B cell (primary cell): ENCODE results near the gene PGAP3. TPM values are rescaled to one million over a fixed set of nuclear protein-coding genes. Genes with fewer than 3 reads are reported as not detected.
A peak's percentile ranks its signal among the peaks of the same experiment; 100 is the strongest.

Experiments used
- ATAC-seq: fragments of 200-7000 bp; cut with Tn5 transposase; one replicate; pipeline ENCODE4 v1.10.0; 2021; ENCODE audit warnings: low read depth, mild to moderate bottlenecking, moderate number of reproducible peaks, moderate library complexity
- CTCF ChIA-PET: fragments of 350-600 bp; sonication (Branson Sonifier 250); formaldehyde crosslinking; loops from one replicate; lab custom pipeline; 2021; ENCODE audit warnings: antibody characterized with exemption, inconsistent platforms; lab: Charles Lee
- POLR2A ChIA-PET: fragments of 350-600 bp; sonication (Branson Sonifier 250); formaldehyde crosslinking; loops from one replicate; lab custom pipeline; 2021; ENCODE audit warnings: antibody characterized with exemption; lab: Charles Lee
- DNase-seq: peaks from one replicate; pipeline ENCODE4 v3.0.0; 2013
- H2AFZ ChIP-seq: 2 replicates; pipeline ENCODE4 v1.6.1; 2012; ENCODE audit warnings: mild to moderate bottlenecking, low read depth, low read length; ENCODE audit not compliant: insufficient read depth, poor library complexity, severe bottlenecking
- H3K27ac ChIP-seq, 2 donors: 1 replicate in 1 of 2; 2 replicates in 1 of 2; pipeline ENCODE4 v1.5.1; 2012 to 2013; ENCODE audit warnings: low read length in 2 of 2, mild to moderate bottlenecking in 2 of 2, moderate library complexity in 1 of 2
- H3K27me3 ChIP-seq, 4 experiments: fragments of 200-600 bp in 1 of 4; sonication (generic) in 1 of 4; replicated peaks in 1 of 4; 1 replicate in 2 of 4; 2 replicates in 2 of 4; pipeline versions ENCODE4 v1.6.1 to v1.7.0; 2013 to 2016; ENCODE audit warnings: low read length in 3 of 4, mild to moderate bottlenecking in 2 of 4, mixed read lengths in 1 of 4, moderate library complexity in 1 of 4; ENCODE audit not compliant: insufficient read depth in 4 of 4, control insufficient read depth in 3 of 4; ENCODE audit errors: control extremely low read depth in 1 of 4
- H3K36me3 ChIP-seq, 2 experiments: replicated peaks in 1 of 2; 1 replicate in 1 of 2; 2 replicates in 1 of 2; pipeline versions ENCODE4 v1.6.1 to v1.7.1; 2013; ENCODE audit warnings: low read length in 1 of 2; ENCODE audit not compliant: insufficient read depth in 2 of 2, control insufficient read depth in 1 of 2; ENCODE audit errors: control extremely low read depth in 1 of 2, extremely low read depth in 1 of 2
- H3K4me1 ChIP-seq, 2 donors: fragments of 200-600 bp in 1 of 2; sonication (generic) in 1 of 2; 1 replicate in 1 of 2; 2 replicates in 1 of 2; pipeline versions ENCODE4 v1.5.1 to v1.6.1; 2013 to 2017; ENCODE audit warnings: low read length in 2 of 2; ENCODE audit not compliant: control insufficient read depth in 2 of 2, insufficient read depth in 2 of 2
- H3K4me2 ChIP-seq: replicated peaks from 2 replicates; pipeline ENCODE3; 2012; ENCODE audit warnings: mild to moderate bottlenecking, low read depth, low read length; ENCODE audit not compliant: poor library complexity, severe bottlenecking
- H3K4me3 ChIP-seq, 5 experiments: fragments of 200-600 bp in 1 of 5; sonication (generic) in 1 of 5; 1 replicate in 3 of 5; 2 replicates in 2 of 5; pipeline versions ENCODE4 v1.5.1 to v1.7.0; 2011 to 2016; ENCODE audit warnings: low read length in 4 of 5, mild to moderate bottlenecking in 4 of 5, low read depth in 2 of 5, control low read depth in 1 of 5, moderate library complexity in 1 of 5; ENCODE audit not compliant: insufficient read depth in 1 of 5; ENCODE audit errors: control extremely low read depth in 1 of 5, extremely low read depth in 1 of 5
- H3K79me2 ChIP-seq: fragments of 200-600 bp; sonication (generic); one replicate; pipeline ENCODE4 v1.6.0; 2016; ENCODE audit warnings: low read length; ENCODE audit not compliant: control insufficient read depth, insufficient read depth
- H3K9ac ChIP-seq: fragments of 200-600 bp; sonication (generic); 2 replicates; pipeline ENCODE4 v1.6.1; 2017; ENCODE audit warnings: mild to moderate bottlenecking, low read length, moderate library complexity
- H3K9me3 ChIP-seq, 3 donors: one replicate each; pipeline versions ENCODE4 v1.6.1 to v1.7.1; 2013; ENCODE audit warnings: low read length in 2 of 3; ENCODE audit not compliant: control insufficient read depth in 2 of 3, insufficient read depth in 1 of 3; ENCODE audit errors: control extremely low read depth in 1 of 3
- H4K20me1 ChIP-seq: 2 replicates; pipeline ENCODE4 v1.6.0; 2012; ENCODE audit warnings: mild to moderate bottlenecking, low read length; ENCODE audit not compliant: insufficient read depth, control insufficient read depth, poor library complexity, severe bottlenecking
- H3K27ac Mint-ChIP-seq: one replicate; pipeline ENCODE4 v1.8.0; 2021; ENCODE audit warnings: mixed read lengths
- H3K27me3 Mint-ChIP-seq: one replicate; pipeline ENCODE4 v1.8.0; 2021; ENCODE audit warnings: mixed read lengths
- H3K4me1 Mint-ChIP-seq: one replicate; pipeline ENCODE4 v1.8.0; 2021; ENCODE audit warnings: mixed read lengths
- H3K4me3 Mint-ChIP-seq: one replicate; pipeline ENCODE4 v1.8.0; 2021; ENCODE audit warnings: mixed read lengths
- H3K9me3 Mint-ChIP-seq: one replicate; pipeline ENCODE4 v1.8.0; 2022; ENCODE audit warnings: mixed read lengths; ENCODE audit not compliant: insufficient read depth
- CTCF ChIP-seq: fragments of 200-600 bp; IDR thresholded peaks from one replicate; pipeline ENCODE4 v1.8.0; 2022; ENCODE audit warnings: antibody characterized with exemption, mild to moderate bottlenecking
- WGBS: methylation state at CpG from one replicate; pipeline ENCODE4 v1.1.5; 2013; ENCODE audit warnings: missing lambda C conversion rate; ENCODE audit not compliant: insufficient coverage; 5-methylcytosine and 5-hydroxymethylcytosine counted together
- intact Hi-C: fragments of 100-400 bp; cut with micrococcal nuclease; formaldehyde crosslinking; loops from one replicate; pipeline ENCODE4 v1.10.0; 2022
- polyA plus RNA-seq: library from polyadenylated mRNA; depleted of rRNA; stranded (reverse); fragments of >200 nt; gene quantifications from 2 replicates; pipeline ENCODE4 v1.2.3, GENCODE V29; 2012
- total RNA-seq, 2 donors: library from RNA; stranded (reverse); fragments of 120-200 nt in 1 of 2; gene quantifications; 1 replicate in 1 of 2; 2 replicates in 1 of 2; pipeline versions ENCODE4 v1.2.3 to v1.2.4, GENCODE V29; 2013 to 2022

Gene PGAP3
- total and polyA plus RNA-seq, 2 donors (not counting 1 experiment from before 2014, with no cell fraction given): 27.4 to 34.3 TPM

GRCh38 chr17:39679521-39680192 is 8.2 kb downstream of the PGAP3 start:
- H3K9me3 Mint-ChIP-seq: no peaks in the 10 kb centered on the region
- Histone ChIP-seq H3K4me3 (no peak overlapping the region), H3K4me1 (peaks cover 61 to 65% of the 10 kb centered on the region in 2 donors), H3K36me3 (peaks cover 0 to 16% of the 10 kb centered on the region in 2 experiments), H4K20me1 (no peaks in the 10 kb centered on the region), H3K9me3 (peaks cover 0 to 3% (median 0%) of the 10 kb centered on the region in 3 donors), H3K4me2 (peak overlapping the region; percentile 69), H3K9ac (peak overlapping the region; percentile 42), H2AFZ (peak overlapping the region; percentile 70), H3K27ac (peak overlapping the region; percentile 64 to 94), H3K79me2 (no peaks in the 10 kb centered on the region), H3K27me3 (no peaks in the 10 kb centered on the region)
- no peak for TF ChIP-seq CTCF
- ChIA-PET CTCF (interaction anchor here (0.5 to 7.6 kb wide), 9 partner anchors 8 to 1087 kb away, joined by 3 to 48 read pairs (median 3); partner anchors contain the start of genes PGAP3 and PNMT), POLR2A (interaction anchor here (1.2 to 3.6 kb wide), 2 partner anchors 8 to 9 kb away, joined by 6 to 11 read pairs; partner anchors contain the start of gene PGAP3)
- H3K27ac Mint-ChIP-seq: peak overlapping the region; percentile 98
- intact Hi-C loops: loop anchor here (1.0 to 5.0 kb wide), 2 partner anchors 9 to 73 kb away; partner anchors contain the start of gene PGAP3
- H3K4me1 Mint-ChIP-seq: peaks cover 64% of the 10 kb centered on the region
- DNase-seq (peak; percentile 75), ATAC-seq (peak; percentile 56)
- H3K27me3 Mint-ChIP-seq: no peaks in the 10 kb centered on the region
- 30% methylated on average over 12 of the region's 12 CpGs for WGBS
- peak overlapping the region; percentile 79 for H3K4me3 Mint-ChIP-seq
